Activated gamma-delta T cell treated with anti-CD3 and anti-CD28 coated beads, Interleukin-2, amount 50 U/mL, for 16 hours (primary cell): ENCODE data around the gene KCNQ2.

Experiments
- DNase-seq: peaks from one replicate; pipeline ENCODE4 v3.0.0-alpha.2; 2020; ENCODE audit warnings: low read depth

Gene KCNQ2

GRCh38 chr20:63434599-63435378 is 37.7 kb downstream of the KCNQ2 start:
- DNase-seq: peak; percentile 61

GRCh38 chr20:63433756-63434531 is 38.5 kb downstream of the KCNQ2 start:
- no peak for DNase-seq

- DNase-seq: no peak
Observed at GRCh38 chr20:63433351-63433750, 39.1 kb downstream of the KCNQ2 start.

DNA sequence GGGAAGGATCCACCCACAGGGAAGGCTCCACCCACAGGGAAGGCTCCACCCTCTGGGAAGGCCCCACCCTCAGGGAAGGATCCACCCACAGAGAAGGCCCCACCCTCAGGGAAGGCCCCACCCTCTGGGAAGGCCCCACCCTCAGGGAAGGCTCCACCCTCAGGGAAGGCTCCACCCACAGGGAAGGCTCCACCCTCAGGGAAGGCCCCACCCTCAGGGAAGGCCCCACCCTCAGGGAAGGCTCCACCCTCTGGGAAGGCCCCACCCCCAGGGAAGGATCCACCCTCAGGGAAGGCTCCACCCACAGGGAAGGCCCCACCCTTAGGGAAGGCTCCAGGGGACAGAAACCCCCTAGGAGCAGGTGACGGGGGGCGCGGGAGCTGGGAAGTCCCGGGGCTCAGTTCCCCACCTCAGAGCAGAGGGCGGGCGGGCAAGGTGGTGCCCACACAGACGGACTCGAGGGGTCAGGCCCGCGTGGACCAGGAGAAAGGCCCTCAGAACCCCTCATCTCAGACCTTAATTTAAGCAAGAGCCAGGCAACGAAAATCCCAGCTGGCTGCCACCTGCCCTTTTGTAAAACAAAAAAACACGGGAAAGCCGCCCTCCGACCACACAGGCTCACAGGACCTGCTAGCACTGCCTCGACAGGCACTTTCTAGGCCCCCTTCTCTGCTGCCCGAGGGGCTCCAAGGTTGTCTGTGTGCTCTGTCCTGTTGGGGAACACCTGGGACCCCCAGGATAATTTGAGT is 39.7 kb downstream of the KCNQ2 start:
- DNase-seq: no peak

GRCh38 chr20:63431944-63432343 is 40.5 kb downstream of the KCNQ2 start:
- DNase-seq: no peak

- DNase-seq: no peak
Observed at GRCh38 chr20:63430891-63431290, 41.6 kb downstream of the KCNQ2 start.

- no peak for DNase-seq
Observed at GRCh38 chr20:63429992-63430391, 42.5 kb downstream of the KCNQ2 start.

DNA sequence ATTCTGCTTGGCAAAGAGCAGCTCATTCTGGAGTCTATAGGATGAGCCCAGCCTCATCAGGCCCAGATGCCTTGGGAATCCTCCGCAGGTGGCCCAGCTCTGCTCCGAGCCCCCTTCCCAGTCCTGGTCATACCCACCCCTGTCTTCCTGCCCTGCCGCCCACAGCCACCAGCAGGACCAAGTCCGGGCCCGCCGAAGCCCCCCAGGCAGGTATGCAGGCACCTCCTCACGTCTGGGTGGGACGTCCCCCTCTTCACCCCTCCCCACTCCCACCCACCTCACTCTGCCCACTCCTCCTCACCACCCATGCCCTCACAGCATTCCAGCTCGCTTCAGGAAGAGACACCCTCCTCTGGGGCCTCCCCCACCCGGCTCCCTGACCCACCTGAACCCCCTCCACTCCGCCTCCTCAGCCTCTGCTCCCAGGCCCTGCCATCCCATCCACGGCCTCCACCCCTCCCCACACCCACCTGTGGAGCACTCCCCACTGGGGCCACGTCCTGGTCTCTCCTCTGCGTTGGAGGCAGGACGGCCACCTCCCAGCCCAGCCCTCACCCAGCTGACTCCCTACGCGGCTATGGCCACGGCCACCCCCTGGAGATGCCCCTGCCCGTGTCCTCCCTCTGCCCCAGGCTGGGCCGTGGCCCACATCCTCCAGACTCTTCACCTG is 43.4 kb downstream of the KCNQ2 start:
- no peak for DNase-seq

GRCh38 chr20:63427724-63428330 is 44.6 kb downstream of the KCNQ2 start:
- no peak for DNase-seq

DNA sequence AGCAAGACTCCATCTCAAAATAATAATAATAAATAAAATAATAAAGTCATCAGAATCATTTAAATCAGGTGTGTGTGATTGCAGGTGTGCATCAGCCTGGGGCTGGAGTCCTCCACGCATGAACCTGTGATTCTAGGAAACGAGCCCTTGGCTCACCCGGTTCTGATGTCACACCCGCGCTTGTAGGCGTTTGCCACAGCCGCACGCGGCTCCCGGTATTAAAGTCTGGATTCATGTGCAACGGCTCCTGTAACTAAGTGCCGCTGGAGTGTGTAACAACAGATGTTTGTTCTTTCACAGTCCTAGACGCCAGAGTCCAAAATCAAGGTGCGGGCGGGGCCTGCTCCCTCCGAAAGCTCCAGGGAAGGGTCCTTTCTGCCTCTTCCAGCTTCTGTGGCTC is 45.2 kb downstream of the KCNQ2 start:
- DNase-seq: no peak

GRCh38 chr20:63425846-63426485 is 46.5 kb downstream of the KCNQ2 start:
- DNase-seq: no peak

DNA sequence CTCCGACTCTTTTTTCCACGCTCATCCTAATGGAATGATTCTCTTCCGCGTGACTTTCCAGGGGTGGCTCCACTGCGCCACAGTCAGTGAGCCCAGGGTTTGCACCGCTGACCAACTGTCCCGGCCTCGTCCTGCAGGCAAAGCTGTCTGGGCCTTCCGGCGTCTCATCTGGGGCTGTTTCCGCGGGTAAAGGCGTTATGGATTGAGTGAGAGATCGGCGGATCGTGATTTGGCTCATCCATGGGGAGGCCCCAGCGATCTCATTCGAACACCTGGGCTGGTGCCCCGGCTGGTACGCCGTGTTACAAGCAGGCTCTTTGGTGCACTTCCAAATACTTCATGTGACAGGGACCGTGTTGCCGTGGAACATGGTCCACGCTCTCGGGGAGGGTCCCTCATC is 47.8 kb downstream of the KCNQ2 start:
- DNase-seq: no peak

DNA sequence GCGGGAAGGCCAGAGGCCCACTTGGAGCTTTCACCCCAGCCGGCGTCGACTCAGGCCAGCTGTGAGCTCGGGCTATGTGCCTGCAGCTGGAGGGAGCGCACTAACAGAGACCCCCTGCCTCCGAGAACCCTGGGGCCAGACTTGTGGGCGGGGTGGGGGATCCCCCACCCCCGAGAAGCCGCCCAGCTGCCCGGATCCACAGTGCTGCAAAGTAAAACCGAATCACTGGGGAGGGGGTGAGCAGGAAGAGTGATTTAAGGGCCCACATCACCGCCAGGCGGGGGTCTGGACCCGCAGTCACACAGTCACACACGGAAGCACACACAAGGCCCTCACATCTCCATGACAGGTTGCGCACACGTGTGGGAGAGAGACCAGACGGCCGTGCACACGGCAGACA is 48.7 kb downstream of the KCNQ2 start:
- DNase-seq: no peak

DNA sequence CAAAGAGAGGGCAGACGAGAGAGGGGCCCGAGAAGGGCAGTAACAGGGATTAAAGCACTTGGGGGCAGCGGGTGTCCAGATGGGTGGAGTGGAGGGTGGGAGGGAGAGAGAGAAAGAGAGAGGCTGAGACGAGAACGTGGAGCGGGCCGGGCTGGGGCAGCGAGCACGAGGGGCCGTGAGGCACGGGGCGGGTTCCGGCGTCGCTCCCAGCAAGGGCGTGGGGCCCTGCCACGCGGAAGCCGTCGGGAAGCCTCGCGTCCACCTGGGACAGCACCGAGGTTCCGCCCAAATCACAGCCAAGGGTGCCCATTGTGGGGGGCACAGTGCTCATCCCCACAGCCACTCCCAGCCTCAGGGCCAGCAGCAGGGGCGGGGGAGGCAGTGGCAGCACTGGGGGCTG is 49.8 kb downstream of the KCNQ2 start:
- DNase-seq: no peak

DNA sequence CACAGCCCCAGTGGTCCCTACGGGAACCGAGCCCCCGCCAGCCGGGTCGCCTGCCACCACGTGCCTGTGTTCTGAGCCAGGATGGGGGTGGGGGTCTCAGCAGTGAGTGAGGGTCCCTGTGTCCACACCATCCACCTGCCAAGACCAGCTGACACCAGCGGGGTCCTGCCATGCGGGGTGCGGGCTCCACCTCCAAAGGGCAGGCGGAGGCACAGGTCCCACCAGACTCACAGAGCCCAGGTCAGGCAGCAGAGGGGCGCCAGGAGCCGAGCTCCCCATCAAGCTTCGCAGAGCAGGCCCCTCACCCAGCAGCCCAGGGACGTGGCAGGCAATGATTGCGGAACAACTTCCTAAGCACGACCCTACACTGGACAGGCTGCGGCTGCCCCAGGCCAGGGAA is 50.5 kb downstream of the KCNQ2 start:
- DNase-seq: no peak

GRCh38 chr20:63421094-63421692 is 51.3 kb downstream of the KCNQ2 start:
- no peak for DNase-seq

DNA sequence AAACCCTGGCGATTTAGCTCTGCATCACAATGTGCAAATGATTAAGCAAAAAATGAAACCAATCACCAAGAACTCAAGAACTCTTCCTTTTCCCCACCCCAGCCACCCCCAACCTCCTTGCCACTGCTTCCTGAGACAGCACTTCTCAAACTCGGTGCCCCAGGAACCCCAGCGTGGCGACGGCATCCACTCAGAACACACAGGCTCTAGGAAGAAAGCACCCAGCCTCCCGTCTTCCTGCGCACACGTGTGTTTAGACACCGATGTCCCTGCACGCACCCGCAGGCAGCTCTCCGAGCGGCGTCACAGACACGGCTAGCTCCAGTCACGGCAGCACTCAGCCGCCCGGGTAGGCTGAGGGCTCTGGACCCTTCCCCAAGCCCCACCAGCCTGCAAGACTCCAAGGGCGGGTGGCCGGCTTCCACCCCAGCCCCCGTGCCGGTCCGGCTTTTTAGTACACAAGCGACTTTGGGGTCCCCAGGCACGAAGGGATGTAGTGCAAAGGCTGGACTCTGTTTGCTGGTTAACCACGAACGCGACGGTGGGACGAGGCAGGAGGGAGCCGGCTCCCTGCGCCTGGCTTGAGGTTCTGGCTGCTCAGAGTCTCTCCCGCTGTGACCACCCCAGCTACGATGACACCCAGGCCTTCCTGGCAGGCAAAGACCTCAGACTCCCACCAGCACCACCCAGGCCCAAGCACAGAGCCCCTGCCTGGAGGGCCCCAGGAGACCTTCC is 51.9 kb downstream of the KCNQ2 start:
- no peak for DNase-seq

DNA sequence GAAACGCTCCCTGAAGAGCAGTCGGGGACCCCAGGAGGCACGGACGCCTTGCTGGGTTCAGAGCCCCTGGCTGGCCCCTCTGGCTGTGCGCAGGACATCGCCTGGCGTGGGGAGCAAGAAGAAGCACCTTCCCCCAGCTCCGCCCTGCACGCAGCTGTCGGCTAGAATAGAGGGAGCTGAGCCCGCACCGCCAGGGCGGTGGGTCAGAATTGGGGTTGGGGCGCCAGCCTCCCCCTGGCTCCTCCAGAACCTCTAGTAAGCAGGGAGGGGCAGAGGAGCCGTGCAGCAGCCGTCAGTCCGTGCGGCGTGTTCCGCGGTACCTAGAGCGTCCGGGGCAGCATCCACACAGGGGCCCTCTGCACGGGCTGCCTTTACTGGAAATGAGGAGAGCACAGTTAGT is 53.2 kb downstream of the KCNQ2 start:
- DNase-seq: no peak

- DNase-seq: no peak
Observed at GRCh38 chr20:63418617-63419016, 53.8 kb downstream of the KCNQ2 start.

DNA sequence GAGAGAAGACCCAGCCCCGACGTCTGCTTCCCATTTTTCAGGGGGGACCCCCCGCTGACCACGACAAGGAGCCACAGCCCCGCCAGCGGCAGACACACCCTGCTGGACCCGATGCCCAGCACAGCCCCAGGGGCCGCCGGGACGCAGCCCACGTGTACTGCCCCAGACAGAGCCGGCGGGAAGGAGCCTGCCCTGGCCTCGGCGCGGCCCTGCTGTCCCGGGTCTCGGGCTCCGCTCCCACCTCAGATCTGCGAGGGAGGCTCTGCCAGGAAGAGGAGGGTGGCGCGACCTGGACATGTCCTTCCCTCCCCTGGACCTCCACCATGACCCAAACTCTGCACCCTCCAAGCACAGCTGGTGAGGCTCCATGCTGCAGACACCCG is 54.7 kb downstream of the KCNQ2 start:
- no peak for DNase-seq
